ENCODE measurements around the gene TWF1. TPM values are rescaled to one million over a fixed set of nuclear protein-coding genes. Genes with fewer than 3 reads are reported as not detected.

The TWF1 gene
- total RNA-seq, 2 experiments from 2014 or later: 72.3 to 77.5 TPM

DNA sequence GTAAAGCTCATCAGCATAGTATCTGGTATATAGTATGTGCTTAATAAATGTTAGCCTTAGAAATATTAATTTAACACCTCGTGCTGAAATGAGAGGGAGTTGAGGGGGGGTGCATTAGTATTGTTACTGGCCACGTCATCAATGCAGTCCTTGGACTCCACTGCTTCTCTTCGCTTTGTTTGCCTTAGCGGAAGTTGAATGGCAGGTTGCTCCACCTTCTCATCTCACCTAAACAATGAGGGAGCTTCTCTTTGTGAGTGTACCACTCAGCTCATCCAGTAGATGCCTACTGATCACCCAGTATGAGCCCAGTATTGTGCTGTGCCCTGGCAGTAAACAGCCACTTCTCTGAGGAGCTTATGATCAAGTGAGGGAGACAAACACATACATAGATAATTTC, 34.2 kb upstream of the TWF1 start:
- peaks cover 25% of the 10 kb centered on the region for H3K4me1 Mint-ChIP-seq (ENCODE audit: low read depth)
- H3K36me3 Mint-ChIP-seq (ENCODE audit: low read depth): no peaks in the 10 kb centered on the region
- no peak overlapping the region for H3K4me3 Mint-ChIP-seq
- ATAC-seq (ENCODE audit: poor library complexity) (no peak), DNase-seq (no peak)
- H3K9me3 ChIP-seq (ENCODE audit: control insufficient read depth in 1 of 2, insufficient read depth in 1 of 2, low read length in 2 of 2): no peaks in the 10 kb centered on the region
- CTCF ChIA-PET: no interaction called here
- intact Hi-C loops (cut with DNase I, micrococcal nuclease): no loop called here
- H3K4me3 ChIP-seq (ENCODE audit: low read length): no peak overlapping the region
- POLR2A ChIA-PET: no interaction called here
- H3K27ac ChIP-seq (ENCODE audit: low read depth in 1 of 2, low read length in 2 of 2): no peak overlapping the region
- TF ChIP-seq CTCF (IDR thresholded peaks at IDR 0.05): no peak
- H3K27me3 ChIP-seq (ENCODE audit: control insufficient read depth in 1 of 2, insufficient read depth in 2 of 2, low read length in 2 of 2): no peaks in the 10 kb centered on the region
- no peak overlapping the region for H3K27ac Mint-ChIP-seq
- no peaks in the 10 kb centered on the region for H3K9me3 Mint-ChIP-seq
- no peaks in the 10 kb centered on the region for H3K36me3 ChIP-seq (ENCODE audit: insufficient read depth, low read length)
- peaks cover 8% of the 10 kb centered on the region for H3K4me1 ChIP-seq (ENCODE audit: insufficient read depth, low read length)
- no peaks in the 10 kb centered on the region for H3K27me3 Mint-ChIP-seq

DNA sequence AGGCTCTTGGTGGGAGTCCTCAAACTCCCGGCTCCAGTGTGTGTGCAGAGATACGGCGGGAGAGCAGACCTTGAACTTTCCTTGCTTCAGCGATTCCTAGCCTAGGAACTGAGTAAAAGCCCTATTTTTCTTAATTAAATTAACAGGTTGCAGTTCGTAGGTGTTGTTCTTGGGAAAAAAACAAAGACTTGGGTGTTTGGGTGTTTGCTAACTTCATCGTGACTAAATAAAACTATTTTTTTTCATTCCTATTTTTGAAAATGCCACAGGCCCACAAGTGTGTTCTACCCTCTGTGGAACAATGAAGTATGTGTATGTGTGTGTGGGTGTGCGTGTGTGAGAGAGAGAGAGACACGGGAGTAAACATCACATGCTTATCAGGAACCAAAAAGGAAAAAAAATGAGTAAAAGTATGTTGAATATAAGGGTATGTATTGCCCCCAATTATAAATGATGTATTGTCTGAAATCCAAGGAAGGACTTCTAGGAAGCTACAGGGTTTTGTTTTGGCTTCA, 30.4 kb upstream of the TWF1 start:
- H3K9me3 ChIP-seq (ENCODE audit: control insufficient read depth in 1 of 2, insufficient read depth in 1 of 2, low read length in 2 of 2): no peaks in the 10 kb centered on the region
- peak overlapping the region; percentile 73 to 79 for H3K27ac ChIP-seq (ENCODE audit: low read depth in 1 of 2, low read length in 2 of 2)
- H3K27ac Mint-ChIP-seq: peak overlapping the region; percentile 81
- CTCF ChIA-PET: interaction anchor here (1.4 kb wide), 1 partner anchor 46 kb away, joined by 3 read pairs; no protein-coding TSS in a partner anchor
- no peaks in the 10 kb centered on the region for H3K36me3 Mint-ChIP-seq (ENCODE audit: low read depth)
- H3K4me1 Mint-ChIP-seq (ENCODE audit: low read depth): peaks cover 55% of the 10 kb centered on the region
- peak; percentile 15 for ATAC-seq (ENCODE audit: poor library complexity)
- intact Hi-C loops (cut with DNase I, micrococcal nuclease): loop anchor here in 1 of 2 experiments (5.0 kb wide), 1 partner anchor 46 kb away; no protein-coding TSS in a partner anchor
- H3K9me3 Mint-ChIP-seq: no peaks in the 10 kb centered on the region
- H3K27me3 ChIP-seq (ENCODE audit: control insufficient read depth in 1 of 2, insufficient read depth in 2 of 2, low read length in 2 of 2): no peaks in the 10 kb centered on the region
- DNase-seq: peak in 4 of 14 experiments; percentile 17 to 36 (median 27)
- no peaks in the 10 kb centered on the region for H3K27me3 Mint-ChIP-seq
- H3K4me3 ChIP-seq (ENCODE audit: low read length): peak overlapping the region; percentile 64
- TF ChIP-seq CTCF (IDR thresholded peaks at IDR 0.05): no peak
- H3K4me3 Mint-ChIP-seq: peak overlapping the region; percentile 78
- POLR2A ChIA-PET: interaction anchor here (0.9 to 9.8 kb wide), 4 partner anchors 10 to 78 kb away, joined by 3 to 153 read pairs (median 23); partner anchors contain the start of genes IRAK4, PUS7L and TWF1
- no peaks in the 10 kb centered on the region for H3K36me3 ChIP-seq (ENCODE audit: insufficient read depth, low read length)
- peaks cover 36% of the 10 kb centered on the region for H3K4me1 ChIP-seq (ENCODE audit: insufficient read depth, low read length)

DNA sequence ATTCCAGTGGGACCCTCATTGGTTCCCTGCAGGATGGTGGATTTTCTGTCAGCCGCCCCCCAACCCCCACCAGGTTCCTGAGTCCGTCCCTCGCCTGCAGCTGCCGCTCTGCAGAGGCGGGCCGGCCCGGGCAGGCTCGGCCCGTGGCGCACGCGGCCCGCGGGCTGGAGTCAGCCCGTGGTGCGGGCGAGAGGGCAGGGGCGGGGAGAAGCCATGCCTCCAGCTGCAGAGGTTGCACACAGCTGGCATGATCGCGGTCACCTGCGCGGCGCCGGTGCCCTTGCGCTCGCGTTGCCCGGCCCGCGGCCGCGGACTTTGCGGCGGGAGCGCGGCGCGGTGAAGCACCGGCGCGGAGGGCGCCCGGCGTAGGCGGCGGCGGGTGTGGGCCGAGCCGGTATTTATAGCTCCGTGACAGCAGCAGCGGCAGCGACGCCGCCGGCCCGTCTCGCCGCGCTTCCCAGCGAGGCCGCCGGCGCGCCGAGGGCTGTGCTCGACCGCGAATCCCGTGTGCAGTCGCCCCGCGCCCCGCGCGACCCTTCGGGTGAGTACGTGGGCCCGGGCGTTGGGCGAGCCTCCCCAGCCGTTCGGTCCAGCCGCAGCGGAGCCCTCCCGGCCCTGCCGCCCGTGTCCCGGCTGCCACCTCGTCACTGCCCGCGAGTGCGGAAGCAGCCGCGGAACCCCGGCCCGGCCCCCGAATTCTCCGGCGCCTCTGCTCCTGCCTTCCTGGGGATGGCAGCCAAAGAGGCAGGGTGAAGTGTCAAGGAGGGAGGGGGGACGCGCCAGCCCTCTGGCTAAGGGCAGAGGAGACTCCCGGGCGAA, 29.7 kb upstream of the TWF1 start, which contains the start of gene TMEM117:
TSS of gene TMEM117 (plus strand) at position 426 of the 819 bp plus-strand sequence.
- Histone ChIP-seq H3K36me3 (ENCODE audit: insufficient read depth, low read length) (no peaks in the 10 kb centered on the region), H3K9me3 (ENCODE audit: control insufficient read depth in 1 of 2, insufficient read depth in 1 of 2, low read length in 2 of 2) (no peaks in the 10 kb centered on the region), H3K4me1 (ENCODE audit: insufficient read depth, low read length) (peaks cover 38% of the 10 kb centered on the region), H3K27ac (ENCODE audit: low read depth in 1 of 2, low read length in 2 of 2) (peak within 1 kb of the TSS; percentile 73 to 79), H3K27me3 (ENCODE audit: control insufficient read depth in 1 of 2, insufficient read depth in 2 of 2, low read length in 2 of 2) (no peaks in the 10 kb centered on the region), H3K4me3 (ENCODE audit: low read length) (peak within 1 kb of the TSS; percentile 64)
- CTCF ChIA-PET: interaction anchor here (1.4 kb wide), 1 partner anchor 47 kb away, joined by 3 read pairs; no protein-coding TSS in a partner anchor
- intact Hi-C loops (cut with DNase I, micrococcal nuclease): loop anchor here (1.0 to 5.0 kb wide), 2 partner anchors 31 to 46 kb away; no protein-coding TSS in a partner anchor
- Mint-ChIP-seq H3K27ac (peak within 1 kb of the TSS; percentile 84), H3K4me1 (ENCODE audit: low read depth) (peaks cover 62% of the 10 kb centered on the region), H3K27me3 (no peaks in the 10 kb centered on the region), H3K36me3 (ENCODE audit: low read depth) (no peaks in the 10 kb centered on the region), H3K4me3 (peak within 1 kb of the TSS; percentile 89), H3K9me3 (no peaks in the 10 kb centered on the region)
- ATAC-seq (ENCODE audit: poor library complexity) (peak; percentile 69), DNase-seq (peak; percentile 40 to 78 (median 55))
- TF ChIP-seq CTCF (IDR thresholded peaks at IDR 0.05): no peak
- POLR2A ChIA-PET: interaction anchor here (0.6 to 9.8 kb wide), 6 partner anchors 9 to 1509 kb away, joined by 3 to 153 read pairs (median 12); partner anchors contain the start of genes IRAK4, PUS7L and TWF1
